ENCODE data around the gene CACNB1.

- TF ChIP-seq, protein P1, sequence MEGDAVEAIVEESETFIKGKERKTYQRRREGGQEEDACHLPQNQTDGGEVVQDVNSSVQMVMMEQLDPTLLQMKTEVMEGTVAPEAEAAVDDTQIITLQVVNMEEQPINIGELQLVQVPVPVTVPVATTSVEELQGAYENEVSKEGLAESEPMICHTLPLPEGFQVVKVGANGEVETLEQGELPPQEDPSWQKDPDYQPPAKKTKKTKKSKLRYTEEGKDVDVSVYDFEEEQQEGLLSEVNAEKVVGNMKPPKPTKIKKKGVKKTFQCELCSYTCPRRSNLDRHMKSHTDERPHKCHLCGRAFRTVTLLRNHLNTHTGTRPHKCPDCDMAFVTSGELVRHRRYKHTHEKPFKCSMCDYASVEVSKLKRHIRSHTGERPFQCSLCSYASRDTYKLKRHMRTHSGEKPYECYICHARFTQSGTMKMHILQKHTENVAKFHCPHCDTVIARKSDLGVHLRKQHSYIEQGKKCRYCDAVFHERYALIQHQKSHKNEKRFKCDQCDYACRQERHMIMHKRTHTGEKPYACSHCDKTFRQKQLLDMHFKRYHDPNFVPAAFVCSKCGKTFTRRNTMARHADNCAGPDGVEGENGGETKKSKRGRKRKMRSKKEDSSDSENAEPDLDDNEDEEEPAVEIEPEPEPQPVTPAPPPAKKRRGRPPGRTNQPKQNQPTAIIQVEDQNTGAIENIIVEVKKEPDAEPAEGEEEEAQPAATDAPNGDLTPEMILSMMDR (IDR thresholded peaks at IDR 0.05; ENCODE audit: poor library complexity), result no peak
- TF ChIP-seq EZH2phosphoT487 (IDR thresholded peaks at IDR 0.05; ENCODE audit: low read depth, severe bottlenecking, unreplicated experiment), result no peak
Observed at GRCh38 chr17:39197380-39198185, at the start of gene CACNB1.

Measured in hepatocyte (in vitro differentiated cells).